ENCODE data around the gene MMP23B. TPM values are rescaled to one million over a fixed set of nuclear protein-coding genes. Genes with fewer than 3 reads are reported as not detected.

Gene MMP23B
- total and polyA plus RNA-seq, 2 of the 8 experiments (the other 6 are each of a cell fraction or from before 2014, with no cell fraction given), result 9.2 to 14.6 TPM

DNA sequence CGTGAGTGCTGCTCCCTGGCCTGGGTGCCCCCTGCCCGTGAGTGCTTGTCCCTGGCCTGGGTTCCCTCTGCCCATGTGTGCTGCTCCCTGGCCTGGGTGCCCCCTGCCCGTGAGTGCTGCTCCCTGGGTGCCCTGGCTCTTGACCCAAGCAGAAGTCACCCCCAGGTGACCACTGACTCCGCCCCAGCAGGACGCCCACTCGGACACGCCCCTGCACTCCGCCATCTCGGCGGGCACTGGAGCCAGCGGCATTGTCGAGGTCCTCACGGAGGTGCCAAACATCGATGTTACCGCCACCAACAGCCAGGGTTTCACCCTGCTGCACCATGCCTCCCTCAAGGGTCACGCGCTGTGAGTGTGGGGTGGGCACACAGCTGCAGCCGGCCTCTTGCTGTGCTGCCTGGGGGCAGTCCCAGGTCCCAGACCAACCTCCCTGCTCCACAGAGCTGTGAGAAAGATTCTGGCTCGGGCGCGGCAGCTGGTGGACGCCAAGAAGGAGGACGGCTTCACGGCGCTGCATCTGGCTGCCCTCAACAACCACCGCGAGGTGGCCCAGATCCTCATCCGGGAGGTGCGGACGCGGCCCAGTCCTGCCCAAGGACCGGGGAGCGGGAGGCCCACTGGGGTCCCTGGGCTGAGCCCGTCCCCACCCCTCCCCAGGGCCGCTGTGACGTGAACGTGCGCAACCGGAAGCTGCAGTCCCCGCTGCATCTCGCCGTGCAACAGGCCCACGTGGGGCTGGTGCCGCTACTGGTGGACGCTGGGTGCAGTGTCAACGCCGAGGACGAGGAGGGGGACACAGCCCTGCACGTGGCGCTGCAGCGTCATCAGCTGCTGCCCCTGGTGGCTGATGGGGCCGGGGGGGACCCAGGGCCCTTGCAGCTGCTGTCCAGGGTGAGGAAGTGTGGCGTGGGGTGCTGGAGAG is 3.9 kb upstream of the MMP23B start:
- H3K4me3 ChIP-seq (ENCODE audit: extremely low read depth in 1 of 4, insufficient read depth in 2 of 4, low read depth in 3 of 4, low read length in 4 of 4), result peak overlapping the region in 2 of 4 experiments; percentile 46 to 70; a peak in 3 of 8 replicates
- peak overlapping the region; percentile 75; the same call in 1 of the 2 replicates for H2BK12ac ChIP-seq (ENCODE audit: low read depth, low read length)
- H3K79me1 ChIP-seq (ENCODE audit: low read depth, low read length), result no peaks in the 10 kb centered on the region
- H3K9me3 ChIP-seq (ENCODE audit: insufficient read depth in 2 of 2, low read depth in 1 of 2, low read length in 1 of 2), result no peaks in the 10 kb centered on the region
- H3K23me2 ChIP-seq (ENCODE audit: low read depth, low read length), result peaks cover 9% of the 10 kb centered on the region; the same call in 1 of the 2 replicates
- peak overlapping the region; percentile 60; the same call in 1 of the 2 replicates for H3K18ac ChIP-seq (ENCODE audit: extremely low read depth, low read length)
- H4K91ac ChIP-seq (replicated peaks; ENCODE audit: insufficient read length, low read length), result peak overlapping the region; percentile 15
- peak overlapping the region in 1 of 4 experiments; percentile 23; a peak in 1 of 7 replicates for H3K9ac ChIP-seq (replicated peaks in 1 of 4; ENCODE audit: extremely low read depth in 1 of 4, low read depth in 3 of 4, low read length in 3 of 4)
- peak overlapping the region; percentile 38 for H3K4ac ChIP-seq (replicated peaks; ENCODE audit: insufficient read length, low read depth, low read length)
- CTCF ChIA-PET (ENCODE audit: partially characterized antibody), result interaction anchor here (0.8 to 3.8 kb wide), 4 partner anchors 8 to 50 kb away, joined by 3 to 21 read pairs (median 4); no protein-coding TSS in a partner anchor
- H3K23ac ChIP-seq (ENCODE audit: insufficient read length), result no peak overlapping the region
- no peak overlapping the region for H4K5ac ChIP-seq (ENCODE audit: insufficient read length, low read depth, low read length)
- WGBS, 2 experiments (ENCODE audit: extremely low coverage in 1 of 2, insufficient coverage in 1 of 2, insufficient read length in 1 of 2, insufficient replicate concordance in 2 of 2, low coverage in 1 of 2, low lambda C conversion rate in 2 of 2, missing lambda C conversion rate in 1 of 2), result 88% methylated on average over 53 of the region's 53 CpGs; no CpG with 5 or more reads in 1 of the 2 experiments
- H2AK5ac ChIP-seq (ENCODE audit: low read depth, low read length), result no peak overlapping the region
- H2BK5ac ChIP-seq (ENCODE audit: low read depth, low read length), result 0 out of 2 replicates have a peak overlapping the region, but pooled peaks have one; percentile 52
- H3K4me2 ChIP-seq (ENCODE audit: insufficient read depth in 1 of 2, low read depth in 2 of 2, low read length in 2 of 2), result peak overlapping the region; percentile 63 to 73; a peak in 3 of 4 replicates
- H3K27me3 ChIP-seq (replicated peaks in 1 of 4; ENCODE audit: control insufficient read depth in 3 of 4, extremely low read depth in 1 of 4, insufficient read depth in 3 of 4, low read length in 3 of 4), result peaks cover 8 to 23% (median 14%) of the 10 kb centered on the region in 4 experiments; a peak in 6 of 7 replicates
- DNase-seq (ENCODE audit: low read depth in 1 of 2, low spot score in 2 of 2) (no peak), FAIRE-seq (no peak)
- peaks cover 0 to 6% (median 2%) of the 10 kb centered on the region in 4 experiments; a peak in 4 of 7 replicates for H3K4me1 ChIP-seq (replicated peaks in 1 of 4; ENCODE audit: control insufficient read depth in 3 of 4, insufficient read depth in 4 of 4, low read length in 3 of 4)
- no peak overlapping the region for H3K27ac ChIP-seq (ENCODE audit: low read depth, low read length)
- H3K79me2 ChIP-seq (ENCODE audit: control insufficient read depth in 1 of 2, insufficient read depth in 2 of 2, low read length in 2 of 2), result no peaks in the 10 kb centered on the region
- POLR2A ChIA-PET (ENCODE audit: partially characterized antibody), result interaction anchor here (0.7 to 4.4 kb wide), 8 partner anchors 9 to 609 kb away, joined by 3 to 34 read pairs (median 5); partner anchors contain the start of gene MIB2
- no peak overlapping the region for H2AFZ ChIP-seq (ENCODE audit: low read length)
- H2BK15ac ChIP-seq (ENCODE audit: low read length), result 0 out of 2 replicates have a peak overlapping the region, but pooled peaks have one; percentile 88
- H3K36me3 ChIP-seq (ENCODE audit: control insufficient read depth in 2 of 4, insufficient read depth in 4 of 4, low read length in 3 of 4), result no peaks in the 10 kb centered on the region
- peak overlapping the region; percentile 79; the same call in 1 of the 2 replicates for H4K8ac ChIP-seq (ENCODE audit: extremely low read depth, insufficient read depth, low read length)
- no peak overlapping the region for H3K56ac ChIP-seq (replicated peaks; ENCODE audit: insufficient read length, low read depth, low read length)
- H2BK120ac ChIP-seq (replicated peaks; ENCODE audit: low read depth, low read length), result no peak overlapping the region
- H3K14ac ChIP-seq (ENCODE audit: insufficient read length), result no peak overlapping the region
- no peak overlapping the region for H2BK20ac ChIP-seq (ENCODE audit: low read length)
- H4K20me1 ChIP-seq (replicated peaks in 1 of 2; ENCODE audit: control insufficient read depth in 1 of 2, insufficient read depth in 2 of 2, low read length in 2 of 2), result peaks cover 0 to 12% of the 10 kb centered on the region in 2 experiments
- TF ChIP-seq EZH2 (IDR thresholded peaks at IDR 0.05; ENCODE audit: low read depth, low read length, severe bottlenecking) (no peak), TBP (IDR thresholded peaks at IDR 0.05; ENCODE audit: low read depth, low read length) (no peak), RFX5 (IDR thresholded peaks at IDR 0.05; ENCODE audit: borderline replicate concordance, low read depth, low read length) (no peak), GABPA (IDR thresholded peaks at IDR 0.05; ENCODE audit: borderline replicate concordance, insufficient read depth, low read length) (0 out of 2 replicates have a peak, but pooled peaks have one; percentile 11), NANOG (IDR thresholded peaks at IDR 0.05; ENCODE audit: insufficient read depth, low read depth, low read length, poor library complexity, severe bottlenecking) (no peak), TCF12 (IDR thresholded peaks at IDR 0.05; ENCODE audit: low read depth, low read length) (no peak), SP4 (IDR thresholded peaks at IDR 0.05; ENCODE audit: low read length) (no peak), GTF2F1 (IDR thresholded peaks at IDR 0.05; ENCODE audit: borderline replicate concordance, low read depth, low read length) (no peak), YY1 (IDR thresholded peaks at IDR 0.05; ENCODE audit: low read depth, low read length) (no peak), MAX (IDR thresholded peaks at IDR 0.05) (peak; percentile 78)
